ENCODE data around the gene RSRC1. TPM values are rescaled to one million over a fixed set of nuclear protein-coding genes. Genes with fewer than 3 reads are reported as not detected.

The RSRC1 gene
- total RNA-seq, 1 experiment from 2014 or later = 49.4 TPM

DNA sequence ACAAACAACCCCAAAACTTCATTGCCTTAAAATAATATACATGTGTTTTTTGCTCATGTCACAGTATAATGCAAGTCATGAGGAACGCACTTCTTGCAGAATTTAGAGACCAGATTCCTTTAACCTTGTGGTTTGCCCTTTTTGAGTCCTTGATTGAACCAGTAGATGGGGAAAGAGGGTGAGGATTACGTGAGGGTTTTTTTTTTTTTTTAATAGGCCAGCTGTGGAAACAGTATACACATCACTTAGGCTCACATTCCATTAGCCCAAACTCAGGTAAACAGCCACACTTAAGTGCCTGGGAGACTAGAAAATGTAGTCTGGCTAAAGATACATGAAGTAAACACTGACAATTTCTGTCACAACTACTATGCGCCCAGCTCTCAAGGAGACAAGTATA is 346.2 kb downstream of the RSRC1 start:
- ChIA-PET POLR2A (no interaction called here), CTCF (no interaction called here)
- ATAC-seq (no peak), DNase-seq (ENCODE audit: low read depth, low spot score) (no peak)
- no peaks in the 10 kb centered on the region for H3K27me3 ChIP-seq (ENCODE audit: control insufficient read depth, insufficient read depth, low read length)
- BruUV-seq (replicated peaks) = no TSS peak
- H3K4me3 ChIP-seq (ENCODE audit: low read depth in 2 of 2, low read length in 2 of 2) = no peak overlapping the region
- no peaks in the 10 kb centered on the region for H3K36me3 ChIP-seq (ENCODE audit: control insufficient read depth, insufficient read depth, low read length)
- H3K4me1 ChIP-seq (ENCODE audit: control insufficient read depth, insufficient read depth, low read length) = no peaks in the 10 kb centered on the region
- in situ Hi-C loops (cut with HindIII; ENCODE audit: low pct_unique_long_range_greater_than_20kb, low sequenced_read_pairs) = no loop called here
- no peak for TF ChIP-seq TCF7L2 (IDR thresholded peaks at IDR 0.05; ENCODE audit: low read depth, low read length)
- intact Hi-C loops (cut with micrococcal nuclease; ENCODE audit: unreplicated experiment) = no loop called here
- no peak overlapping the region for H3K27ac ChIP-seq (ENCODE audit: low read length)
- H3K9me3 ChIP-seq (ENCODE audit: control insufficient read depth, insufficient read depth, low read depth, low read length) = no peaks in the 10 kb centered on the region

DNA sequence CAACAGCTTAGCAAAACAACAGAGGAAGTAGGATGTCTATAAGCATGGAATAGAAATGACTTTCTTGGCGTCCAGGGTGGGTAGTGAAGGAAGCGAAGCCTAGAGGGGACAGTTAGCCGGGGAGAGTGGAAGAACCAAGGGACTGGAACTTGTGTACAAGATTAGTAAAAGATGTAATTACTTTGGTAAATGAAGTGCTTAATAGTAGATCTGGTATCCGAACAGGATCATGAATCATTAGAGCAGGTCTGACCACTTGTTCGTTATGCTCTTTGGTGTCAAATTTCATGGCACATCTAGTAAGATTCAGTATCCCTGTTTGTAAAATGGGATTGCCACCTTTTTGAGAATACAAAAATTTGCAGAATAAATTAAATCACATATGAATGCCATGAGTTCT is 348.6 kb downstream of the RSRC1 start:
- ATAC-seq (no peak), DNase-seq (ENCODE audit: low read depth, low spot score) (no peak)
- POLR2A ChIA-PET = no interaction called here
- H3K27me3 ChIP-seq (ENCODE audit: control insufficient read depth, insufficient read depth, low read length) = no peaks in the 10 kb centered on the region
- H3K4me3 ChIP-seq (ENCODE audit: low read depth in 2 of 2, low read length in 2 of 2) = no peak overlapping the region
- no peaks in the 10 kb centered on the region for H3K36me3 ChIP-seq (ENCODE audit: control insufficient read depth, insufficient read depth, low read length)
- H3K4me1 ChIP-seq (ENCODE audit: control insufficient read depth, insufficient read depth, low read length) = no peaks in the 10 kb centered on the region
- TF ChIP-seq TCF7L2 (IDR thresholded peaks at IDR 0.05; ENCODE audit: low read depth, low read length) = no peak
- no peak for TF ChIP-seq POLR2AphosphoS5 (IDR thresholded peaks at IDR 0.05; ENCODE audit: low read depth, low read length)
- TF ChIP-seq, protein P1, sequence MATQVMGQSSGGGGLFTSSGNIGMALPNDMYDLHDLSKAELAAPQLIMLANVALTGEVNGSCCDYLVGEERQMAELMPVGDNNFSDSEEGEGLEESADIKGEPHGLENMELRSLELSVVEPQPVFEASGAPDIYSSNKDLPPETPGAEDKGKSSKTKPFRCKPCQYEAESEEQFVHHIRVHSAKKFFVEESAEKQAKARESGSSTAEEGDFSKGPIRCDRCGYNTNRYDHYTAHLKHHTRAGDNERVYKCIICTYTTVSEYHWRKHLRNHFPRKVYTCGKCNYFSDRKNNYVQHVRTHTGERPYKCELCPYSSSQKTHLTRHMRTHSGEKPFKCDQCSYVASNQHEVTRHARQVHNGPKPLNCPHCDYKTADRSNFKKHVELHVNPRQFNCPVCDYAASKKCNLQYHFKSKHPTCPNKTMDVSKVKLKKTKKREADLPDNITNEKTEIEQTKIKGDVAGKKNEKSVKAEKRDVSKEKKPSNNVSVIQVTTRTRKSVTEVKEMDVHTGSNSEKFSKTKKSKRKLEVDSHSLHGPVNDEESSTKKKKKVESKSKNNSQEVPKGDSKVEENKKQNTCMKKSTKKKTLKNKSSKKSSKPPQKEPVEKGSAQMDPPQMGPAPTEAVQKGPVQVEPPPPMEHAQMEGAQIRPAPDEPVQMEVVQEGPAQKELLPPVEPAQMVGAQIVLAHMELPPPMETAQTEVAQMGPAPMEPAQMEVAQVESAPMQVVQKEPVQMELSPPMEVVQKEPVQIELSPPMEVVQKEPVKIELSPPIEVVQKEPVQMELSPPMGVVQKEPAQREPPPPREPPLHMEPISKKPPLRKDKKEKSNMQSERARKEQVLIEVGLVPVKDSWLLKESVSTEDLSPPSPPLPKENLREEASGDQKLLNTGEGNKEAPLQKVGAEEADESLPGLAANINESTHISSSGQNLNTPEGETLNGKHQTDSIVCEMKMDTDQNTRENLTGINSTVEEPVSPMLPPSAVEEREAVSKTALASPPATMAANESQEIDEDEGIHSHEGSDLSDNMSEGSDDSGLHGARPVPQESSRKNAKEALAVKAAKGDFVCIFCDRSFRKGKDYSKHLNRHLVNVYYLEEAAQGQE (IDR thresholded peaks at IDR 0.05; ENCODE audit: insufficient read depth in 1 of 2, low read depth in 2 of 2, low read length in 1 of 2) = no peak
- TF ChIP-seq, protein P2, sequence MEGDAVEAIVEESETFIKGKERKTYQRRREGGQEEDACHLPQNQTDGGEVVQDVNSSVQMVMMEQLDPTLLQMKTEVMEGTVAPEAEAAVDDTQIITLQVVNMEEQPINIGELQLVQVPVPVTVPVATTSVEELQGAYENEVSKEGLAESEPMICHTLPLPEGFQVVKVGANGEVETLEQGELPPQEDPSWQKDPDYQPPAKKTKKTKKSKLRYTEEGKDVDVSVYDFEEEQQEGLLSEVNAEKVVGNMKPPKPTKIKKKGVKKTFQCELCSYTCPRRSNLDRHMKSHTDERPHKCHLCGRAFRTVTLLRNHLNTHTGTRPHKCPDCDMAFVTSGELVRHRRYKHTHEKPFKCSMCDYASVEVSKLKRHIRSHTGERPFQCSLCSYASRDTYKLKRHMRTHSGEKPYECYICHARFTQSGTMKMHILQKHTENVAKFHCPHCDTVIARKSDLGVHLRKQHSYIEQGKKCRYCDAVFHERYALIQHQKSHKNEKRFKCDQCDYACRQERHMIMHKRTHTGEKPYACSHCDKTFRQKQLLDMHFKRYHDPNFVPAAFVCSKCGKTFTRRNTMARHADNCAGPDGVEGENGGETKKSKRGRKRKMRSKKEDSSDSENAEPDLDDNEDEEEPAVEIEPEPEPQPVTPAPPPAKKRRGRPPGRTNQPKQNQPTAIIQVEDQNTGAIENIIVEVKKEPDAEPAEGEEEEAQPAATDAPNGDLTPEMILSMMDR (IDR thresholded peaks at IDR 0.05) = no peak
- no peak for TF ChIP-seq SIN3A (IDR thresholded peaks at IDR 0.05; ENCODE audit: borderline replicate concordance, insufficient read depth, low read depth, low read length)
- intact Hi-C loops (cut with micrococcal nuclease; ENCODE audit: unreplicated experiment) = no loop called here
- no peaks in the 10 kb centered on the region for H3K9me3 ChIP-seq (ENCODE audit: control insufficient read depth, insufficient read depth, low read depth, low read length)
- H3K27ac ChIP-seq (ENCODE audit: low read length) = no peak overlapping the region
- BruUV-seq (replicated peaks) = no TSS peak
- in situ Hi-C loops (cut with HindIII; ENCODE audit: low pct_unique_long_range_greater_than_20kb, low sequenced_read_pairs) = no loop called here
- CTCF ChIA-PET = no interaction called here

DNA sequence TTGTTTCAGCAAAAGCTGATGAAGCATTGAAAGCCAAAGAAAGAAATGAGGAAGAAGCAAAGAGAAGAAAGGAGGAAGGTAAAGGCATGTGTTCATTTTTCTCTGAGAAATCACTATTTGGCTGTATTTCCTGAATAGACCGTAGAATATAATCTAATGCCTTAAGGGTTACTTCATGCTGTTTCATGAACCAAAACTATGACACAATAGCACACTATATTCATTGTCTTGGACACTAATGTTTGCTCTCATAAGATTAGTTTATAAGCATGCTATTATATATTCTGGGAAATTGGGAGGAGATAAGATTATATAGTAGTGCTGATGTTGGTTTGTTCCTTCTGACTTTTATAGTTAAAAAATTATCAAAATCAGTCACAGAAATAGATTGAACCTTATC is 351.0 kb downstream of the RSRC1 start:
- no peak for ATAC-seq
- POLR2A ChIA-PET = interaction anchor here (0.6 kb wide), 1 partner anchor 541 kb away, joined by 3 read pairs; no protein-coding TSS in a partner anchor

More for the DNA sequence above, 351.0 kb downstream of the RSRC1 start:
- TF ChIP-seq SIN3A (IDR thresholded peaks at IDR 0.05; ENCODE audit: borderline replicate concordance, insufficient read depth, low read depth, low read length) (no peak), TCF7L2 (IDR thresholded peaks at IDR 0.05; ENCODE audit: low read depth, low read length) (no peak), POLR2AphosphoS5 (IDR thresholded peaks at IDR 0.05; ENCODE audit: low read depth, low read length) (no peak)
- TF ChIP-seq, protein P2 (IDR thresholded peaks at IDR 0.05) = no peak
- TF ChIP-seq, protein P1 (IDR thresholded peaks at IDR 0.05; ENCODE audit: insufficient read depth in 1 of 2, low read depth in 2 of 2, low read length in 1 of 2) = no peak
- H3K4me3 ChIP-seq (ENCODE audit: low read depth in 2 of 2, low read length in 2 of 2) = no peak overlapping the region
- H3K27me3 ChIP-seq (ENCODE audit: control insufficient read depth, insufficient read depth, low read length) = no peaks in the 10 kb centered on the region
- no peaks in the 10 kb centered on the region for H3K4me1 ChIP-seq (ENCODE audit: control insufficient read depth, insufficient read depth, low read length)
- CTCF ChIA-PET = no interaction called here
- intact Hi-C loops (cut with micrococcal nuclease; ENCODE audit: unreplicated experiment) = no loop called here
- no peaks in the 10 kb centered on the region for H3K36me3 ChIP-seq (ENCODE audit: control insufficient read depth, insufficient read depth, low read length)
- H3K27ac ChIP-seq (ENCODE audit: low read length) = no peak overlapping the region
- no peak for DNase-seq (ENCODE audit: low read depth, low spot score)
- BruUV-seq (replicated peaks) = no TSS peak
- H3K9me3 ChIP-seq (ENCODE audit: control insufficient read depth, insufficient read depth, low read depth, low read length) = no peaks in the 10 kb centered on the region
- in situ Hi-C loops (cut with HindIII; ENCODE audit: low pct_unique_long_range_greater_than_20kb, low sequenced_read_pairs) = no loop called here
